ENCODE data around the gene SLC6A19.

DNA sequence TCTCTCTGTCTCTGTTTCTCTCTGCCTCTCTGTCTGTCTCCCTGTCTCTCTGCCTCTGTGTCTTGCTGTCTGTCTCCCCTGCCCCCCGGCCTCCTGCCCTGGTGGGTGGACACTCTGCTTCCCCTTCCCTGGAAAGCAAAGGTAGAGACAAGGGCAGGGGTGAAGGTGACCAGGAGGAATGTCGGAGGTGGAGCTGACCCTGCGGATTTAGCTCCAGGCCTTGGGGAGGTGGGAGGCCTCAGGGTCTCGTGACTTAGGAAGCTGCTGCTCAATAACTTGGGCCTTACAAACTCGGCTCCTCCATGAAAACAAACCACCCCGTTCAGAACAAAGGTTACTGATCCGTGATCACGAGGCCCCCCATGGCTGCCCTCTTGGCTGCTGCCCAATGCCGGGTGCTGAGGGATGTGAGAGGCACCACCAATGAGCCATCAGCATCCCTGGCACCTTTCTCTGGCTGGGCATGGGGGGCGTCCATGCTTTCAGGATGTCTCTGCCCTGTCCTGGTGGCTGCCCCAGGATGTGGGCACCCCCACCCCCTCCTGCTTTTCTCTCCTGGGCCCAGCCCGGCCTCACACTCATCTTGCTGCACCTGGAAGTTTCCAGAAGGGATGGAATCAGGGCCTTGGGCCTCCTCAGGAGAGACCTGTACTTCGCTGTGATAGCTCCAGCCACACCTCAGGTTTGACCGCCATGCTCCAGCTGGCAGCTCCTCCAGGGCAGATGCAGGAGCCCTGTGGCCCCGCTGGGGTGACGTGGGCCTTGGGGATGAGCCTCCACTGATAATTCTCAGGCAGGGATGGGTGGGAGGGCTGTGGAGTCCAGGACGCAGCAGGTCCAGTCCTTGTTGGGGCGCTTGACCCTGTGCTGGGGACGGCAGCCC, 14.8 kb upstream of the SLC6A19 start:
- TF ChIP-seq, protein P1, sequence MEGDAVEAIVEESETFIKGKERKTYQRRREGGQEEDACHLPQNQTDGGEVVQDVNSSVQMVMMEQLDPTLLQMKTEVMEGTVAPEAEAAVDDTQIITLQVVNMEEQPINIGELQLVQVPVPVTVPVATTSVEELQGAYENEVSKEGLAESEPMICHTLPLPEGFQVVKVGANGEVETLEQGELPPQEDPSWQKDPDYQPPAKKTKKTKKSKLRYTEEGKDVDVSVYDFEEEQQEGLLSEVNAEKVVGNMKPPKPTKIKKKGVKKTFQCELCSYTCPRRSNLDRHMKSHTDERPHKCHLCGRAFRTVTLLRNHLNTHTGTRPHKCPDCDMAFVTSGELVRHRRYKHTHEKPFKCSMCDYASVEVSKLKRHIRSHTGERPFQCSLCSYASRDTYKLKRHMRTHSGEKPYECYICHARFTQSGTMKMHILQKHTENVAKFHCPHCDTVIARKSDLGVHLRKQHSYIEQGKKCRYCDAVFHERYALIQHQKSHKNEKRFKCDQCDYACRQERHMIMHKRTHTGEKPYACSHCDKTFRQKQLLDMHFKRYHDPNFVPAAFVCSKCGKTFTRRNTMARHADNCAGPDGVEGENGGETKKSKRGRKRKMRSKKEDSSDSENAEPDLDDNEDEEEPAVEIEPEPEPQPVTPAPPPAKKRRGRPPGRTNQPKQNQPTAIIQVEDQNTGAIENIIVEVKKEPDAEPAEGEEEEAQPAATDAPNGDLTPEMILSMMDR (IDR thresholded peaks at IDR 0.05): no peak
- TF ChIP-seq POLR2AphosphoS5 (IDR thresholded peaks at IDR 0.05) (no peak), POLR2A (IDR thresholded peaks at IDR 0.05) (no peak)
